H1 (cell line): ENCODE results near the gene TLCD3B. TPM values are rescaled to one million over a fixed set of nuclear protein-coding genes. Genes with fewer than 3 reads are reported as not detected.

Source experiments
- KDM5A ChIP-seq: fragments of 200-600 bp; IDR thresholded peaks from 2 replicates; pipeline ENCODE4 v1.7.1; 2012; ENCODE audit warnings: mild to moderate bottlenecking, low read length, inconsistent platforms, mixed read lengths
- SIN3A ChIP-seq, 2 experiments: IDR thresholded peaks in 1 of 2; conservative IDR thresholded peaks in 1 of 2; 2 replicates each; pipeline ENCODE4 v1.6.1; 2011 to 2012; ENCODE audit warnings: low read length in 2 of 2, improper control_type of control experiment in 1 of 2, low read depth in 1 of 2, mild to moderate bottlenecking in 1 of 2
- TAF1 ChIP-seq: IDR thresholded peaks from 2 replicates; pipeline ENCODE4 v1.6.1; 2011; ENCODE audit warnings: mild to moderate bottlenecking, low read depth, low read length
- polyA plus RNA-seq, 7 experiments: library from polyadenylated mRNA; depleted of rRNA in 3 of 7; stranded (reverse) in 5 of 7; unstranded in 2 of 7; fragments of >200 nt in 5 of 7; fragments of 200-250 nt in 2 of 7; gene quantifications; 1 replicate in 5 of 7; 2 replicates in 1 of 7; 4 replicates in 1 of 7; pipeline versions ENCODE4 v1.2.1 to v1.2.3, GENCODE V29; 2011 to 2013; ENCODE audit warnings: missing spikeins in 2 of 7, mixed read lengths in 2 of 7
- total RNA-seq: library from RNA; stranded (reverse); fragmentation: NEBNext Ultra II Directional; extraction: Animal tissue kit (Norgen Biotek cat#: 25700); gene quantifications from 2 replicates; pipeline ENCODE4 v1.2.1, GENCODE V29; 2021
- TF ChIP-seq, protein P1 (sequence below): IDR thresholded peaks from 2 replicates; pipeline ENCODE4 v1.6.1; 2012; ENCODE audit warnings: inconsistent platforms
- TF ChIP-seq, protein P2 (sequence below): IDR thresholded peaks from 2 replicates; pipeline ENCODE4 v1.6.1; 2012; ENCODE audit warnings: low read length, inconsistent platforms

The TLCD3B gene
- total and polyA plus RNA-seq, 2 of the 8 experiments (the other 6 are each of a cell fraction or from before 2014, with no cell fraction given), result 15.2 to 26.9 TPM

GRCh38 chr16:30063278-30063892, 32.3 kb upstream of the TLCD3B start (continued):
- TF ChIP-seq SIN3A (conservative IDR thresholded peaks at IDR 0.05 in 1 of 2, IDR thresholded peaks at IDR 0.05 in 1 of 2; ENCODE audit: low read depth in 1 of 2, low read length in 2 of 2), result no peak
- TF ChIP-seq, protein P1, sequence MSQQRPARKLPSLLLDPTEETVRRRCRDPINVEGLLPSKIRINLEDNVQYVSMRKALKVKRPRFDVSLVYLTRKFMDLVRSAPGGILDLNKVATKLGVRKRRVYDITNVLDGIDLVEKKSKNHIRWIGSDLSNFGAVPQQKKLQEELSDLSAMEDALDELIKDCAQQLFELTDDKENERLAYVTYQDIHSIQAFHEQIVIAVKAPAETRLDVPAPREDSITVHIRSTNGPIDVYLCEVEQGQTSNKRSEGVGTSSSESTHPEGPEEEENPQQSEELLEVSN, result no peak
- no peak for TF ChIP-seq TAF1
- TF ChIP-seq KDM5A, result no peak
- TF ChIP-seq, protein P2, sequence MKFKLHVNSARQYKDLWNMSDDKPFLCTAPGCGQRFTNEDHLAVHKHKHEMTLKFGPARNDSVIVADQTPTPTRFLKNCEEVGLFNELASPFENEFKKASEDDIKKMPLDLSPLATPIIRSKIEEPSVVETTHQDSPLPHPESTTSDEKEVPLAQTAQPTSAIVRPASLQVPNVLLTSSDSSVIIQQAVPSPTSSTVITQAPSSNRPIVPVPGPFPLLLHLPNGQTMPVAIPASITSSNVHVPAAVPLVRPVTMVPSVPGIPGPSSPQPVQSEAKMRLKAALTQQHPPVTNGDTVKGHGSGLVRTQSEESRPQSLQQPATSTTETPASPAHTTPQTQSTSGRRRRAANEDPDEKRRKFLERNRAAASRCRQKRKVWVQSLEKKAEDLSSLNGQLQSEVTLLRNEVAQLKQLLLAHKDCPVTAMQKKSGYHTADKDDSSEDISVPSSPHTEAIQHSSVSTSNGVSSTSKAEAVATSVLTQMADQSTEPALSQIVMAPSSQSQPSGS, result no peak
